Lower lobe of right lung (tissue), 2 donors: ENCODE results near the gene NFKB1. TPM values are rescaled to one million over a fixed set of nuclear protein-coding genes. Genes with fewer than 3 reads are reported as not detected.

Experiments
- ATAC-seq, 2 donors: fragments of 200-7000 bp; cut with Tn5 transposase; one replicate each; pipeline ENCODE4 v1.9.1; 2020 to 2022; ENCODE audit warnings: mild to moderate bottlenecking in 2 of 2, moderate library complexity in 2 of 2
- DNase-seq: peaks from one replicate; pipeline ENCODE4 v3.0.0-alpha.2; 2020
- H3K27ac ChIP-seq: fragments of 200-600 bp; one replicate; pipeline ENCODE4 v1.8.0; 2022
- H3K27me3 ChIP-seq: fragments of 200-600 bp; one replicate; pipeline ENCODE4 v1.8.0; 2022; ENCODE audit warnings: low read depth
- H3K36me3 ChIP-seq: fragments of 200-600 bp; one replicate; pipeline ENCODE4 v1.8.0; 2022; ENCODE audit warnings: mild to moderate bottlenecking
- H3K4me1 ChIP-seq: fragments of 200-600 bp; one replicate; pipeline ENCODE4 v1.8.0; 2022
- H3K4me3 ChIP-seq: fragments of 200-600 bp; one replicate; pipeline ENCODE4 v1.8.0; 2022; ENCODE audit warnings: mild to moderate bottlenecking
- H3K9me3 ChIP-seq: fragments of 200-600 bp; one replicate; pipeline ENCODE4 v1.8.0; 2022
- CTCF ChIP-seq: fragments of 200-600 bp; IDR thresholded peaks from one replicate; pipeline ENCODE4 v1.8.0; 2022; ENCODE audit warnings: antibody characterized with exemption, mild to moderate bottlenecking
- intact Hi-C: fragments of 100-400 bp; cut with DNase I; formaldehyde crosslinking; loops from one replicate; pipeline ENCODE4 v1.11.0; 2022
- total RNA-seq: library from RNA; stranded (reverse); fragmentation: NEBNext Ultra II Directional; extraction: Animal tissue kit (Norgen Biotek cat#: 25700); gene quantifications from one replicate; pipeline ENCODE4 v1.2.1, GENCODE V29; 2021
- donor health status: DM: no; HTN: yes; CAD: no; lungs with severe emphysema.

NFKB1 gene
- total RNA-seq, 1 donor from 2014 or later, result 48.9 TPM

- intact Hi-C loops, result no loop called here
- peaks cover 34% of the 10 kb centered on the region for H3K4me1 ChIP-seq
- DNase-seq (no peak), ATAC-seq (peak; percentile 64 to 66)
- H3K27ac ChIP-seq, result no peak overlapping the region
- H3K36me3 ChIP-seq, result peaks cover 2% of the 10 kb centered on the region
- no peak for TF ChIP-seq CTCF
- H3K27me3 ChIP-seq, result no peaks in the 10 kb centered on the region
- no peak overlapping the region for H3K4me3 ChIP-seq
- H3K9me3 ChIP-seq, result no peaks in the 10 kb centered on the region
Observed at GRCh38 chr4:102525097-102525496, 23.9 kb downstream of the NFKB1 start.

- no peak for TF ChIP-seq CTCF
- DNase-seq (no peak), ATAC-seq (no peak)
- no peaks in the 10 kb centered on the region for H3K27me3 ChIP-seq
- intact Hi-C loops, result no loop called here
- H3K36me3 ChIP-seq, result peaks cover 4% of the 10 kb centered on the region
- H3K4me1 ChIP-seq, result peaks cover 34% of the 10 kb centered on the region
- H3K4me3 ChIP-seq, result no peak overlapping the region
- H3K27ac ChIP-seq, result no peak overlapping the region
- H3K9me3 ChIP-seq, result no peaks in the 10 kb centered on the region
Observed at GRCh38 chr4:102525504-102525903, 24.3 kb downstream of the NFKB1 start.

GRCh38 chr4:102526532-102526931, 25.4 kb downstream of the NFKB1 start:
- Histone ChIP-seq H3K4me1 (peaks cover 29% of the 10 kb centered on the region), H3K4me3 (no peak overlapping the region), H3K27me3 (no peaks in the 10 kb centered on the region), H3K36me3 (peaks cover 8% of the 10 kb centered on the region), H3K9me3 (no peaks in the 10 kb centered on the region), H3K27ac (no peak overlapping the region)
- ATAC-seq (no peak), DNase-seq (no peak)
- TF ChIP-seq CTCF, result no peak
- intact Hi-C loops, result no loop called here

DNA sequence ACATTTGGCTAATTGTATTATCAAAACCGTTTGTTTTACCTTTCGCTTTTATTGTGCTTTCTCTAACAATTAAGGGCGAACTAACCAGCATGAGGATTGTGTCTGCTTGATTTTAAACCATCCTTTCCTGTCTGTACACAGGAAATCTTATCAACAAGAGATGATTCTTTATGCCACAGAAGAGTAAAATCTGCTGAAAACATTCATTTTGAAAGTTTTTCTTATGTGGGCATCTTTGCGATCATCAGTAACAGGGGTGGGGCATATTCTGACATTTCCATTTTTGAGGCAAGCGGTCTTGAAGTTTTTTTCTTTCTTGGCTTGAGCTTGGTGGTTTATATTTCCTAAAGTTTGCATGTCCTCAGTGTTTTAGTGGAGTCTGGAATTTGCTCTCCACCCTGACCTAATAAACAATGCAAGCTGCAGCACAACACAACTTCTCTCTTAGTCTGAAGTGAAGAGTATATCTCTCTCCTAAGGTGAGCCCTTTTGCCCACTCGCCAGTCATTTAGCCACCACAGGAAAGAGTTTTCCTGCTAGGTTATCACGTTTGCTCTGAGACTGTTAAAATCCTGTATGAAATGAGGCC, 26.6 kb downstream of the NFKB1 start:
- peaks cover 8% of the 10 kb centered on the region for H3K36me3 ChIP-seq
- H3K27me3 ChIP-seq, result no peaks in the 10 kb centered on the region
- H3K9me3 ChIP-seq, result no peaks in the 10 kb centered on the region
- H3K4me3 ChIP-seq, result no peak overlapping the region
- intact Hi-C loops, result no loop called here
- H3K27ac ChIP-seq, result no peak overlapping the region
- DNase-seq (no peak), ATAC-seq (no peak)
- H3K4me1 ChIP-seq, result peaks cover 24% of the 10 kb centered on the region
- TF ChIP-seq CTCF, result no peak

GRCh38 chr4:102529977-102530376, 28.8 kb downstream of the NFKB1 start:
- TF ChIP-seq CTCF, result no peak

GRCh38 chr4:102530986-102531385, 29.8 kb downstream of the NFKB1 start:
- Histone ChIP-seq H3K27me3 (no peaks in the 10 kb centered on the region), H3K27ac (no peak overlapping the region), H3K9me3 (no peaks in the 10 kb centered on the region), H3K4me1 (peaks cover 33% of the 10 kb centered on the region), H3K36me3 (peaks cover 8% of the 10 kb centered on the region), H3K4me3 (no peak overlapping the region)
- ATAC-seq (no peak), DNase-seq (no peak)
- intact Hi-C loops, result no loop called here
- TF ChIP-seq CTCF, result no peak

More at GRCh38 chr4:102529977-102530376, 28.8 kb downstream of the NFKB1 start:
- no peak overlapping the region for H3K27ac ChIP-seq
- no peak overlapping the region for H3K4me3 ChIP-seq
- no peaks in the 10 kb centered on the region for H3K9me3 ChIP-seq
- no peaks in the 10 kb centered on the region for H3K27me3 ChIP-seq
- intact Hi-C loops, result no loop called here
- DNase-seq (no peak), ATAC-seq (no peak)
- H3K36me3 ChIP-seq, result peaks cover 8% of the 10 kb centered on the region
- peaks cover 33% of the 10 kb centered on the region for H3K4me1 ChIP-seq
